Right kidney (tissue), 9 donors: ENCODE measurements around the gene MYO6.
"Not testable (repeated sequence)": the region's sequence is repeated elsewhere in the genome, so short reads cannot be mapped to it uniquely, and the experiment has no call there.

Source experiments
- DNase-seq: peaks from one replicate; pipeline ENCODE4 v3.0.0-alpha.2; 2016
- long read RNA-seq, 8 donors: transcript quantifications; one replicate each; lab custom pipeline, GENCODE V29; 2026

The MYO6 gene
- long read RNA-seq, donor 1, partial matches to known transcripts, result 28 of 28 reads
- long read RNA-seq, donor 1, other reads (novel, unspliced or antisense), result 0 of 28 reads
- long read RNA-seq, donor 2, partial matches to known transcripts, result 15 of 15 reads
- long read RNA-seq, donor 2, other reads (novel, unspliced or antisense), result 0 of 15 reads
- long read RNA-seq, donor 3, partial matches to known transcripts, result 19 of 19 reads
- long read RNA-seq, donor 3, other reads (novel, unspliced or antisense), result 0 of 19 reads
- long read RNA-seq, donor 4, partial matches to known transcripts, result 5 of 5 reads
- long read RNA-seq, donor 4, other reads (novel, unspliced or antisense), result 0 of 5 reads
- long read RNA-seq, donor 5, partial matches to known transcripts, result 52 of 52 reads
- long read RNA-seq, donor 5, other reads (novel, unspliced or antisense), result 0 of 52 reads
- long read RNA-seq, donor 6, partial matches to known transcripts, result 12 of 12 reads
- long read RNA-seq, donor 6, other reads (novel, unspliced or antisense), result 0 of 12 reads
- long read RNA-seq, donor 7, partial matches to known transcripts, result 72 of 72 reads
- long read RNA-seq, donor 7, other reads (novel, unspliced or antisense), result 0 of 72 reads
- long read RNA-seq, donor 8, partial matches to known transcripts, result 53 of 53 reads
- long read RNA-seq, donor 8, other reads (novel, unspliced or antisense), result 0 of 53 reads

GRCh38 chr6:75748743-75749538, at the start of gene MYO6:
Gene MYO6 (plus strand): TSS chr6:75749239. CDS start chr6:75817548, 68,309 bp downstream.
- peak; percentile 91 for DNase-seq

GRCh38 chr6:75708334-75708733, 40.7 kb upstream of the MYO6 start:
- not testable (repeated sequence) for DNase-seq

GRCh38 chr6:75711173-75711572, 37.9 kb upstream of the MYO6 start:
- no peak for DNase-seq

GRCh38 chr6:75719133-75719532, 29.9 kb upstream of the MYO6 start:
- DNase-seq, result no peak

GRCh38 chr6:75723382-75723781, 25.7 kb upstream of the MYO6 start:
- no peak for DNase-seq

- no peak for DNase-seq
Measured at GRCh38 chr6:75727206-75727605, 21.8 kb upstream of the MYO6 start.

- not testable (repeated sequence) for DNase-seq
Measured at GRCh38 chr6:75731029-75731428, 18.0 kb upstream of the MYO6 start.

GRCh38 chr6:75735491-75736186, 13.4 kb upstream of the MYO6 start:
- no peak for DNase-seq

- no peak for DNase-seq
Measured at GRCh38 chr6:75743971-75744370, 5.1 kb upstream of the MYO6 start.

- DNase-seq, result no peak
Measured at GRCh38 chr6:75745404-75745803, 3.6 kb upstream of the MYO6 start.

GRCh38 chr6:75746221-75746620, 2.8 kb upstream of the MYO6 start:
- no peak for DNase-seq

GRCh38 chr6:75747152-75747992, 1.7 kb upstream of the MYO6 start:
- DNase-seq, result no peak

GRCh38 chr6:75748003-75748742, 866 bp upstream of the MYO6 start:
- DNase-seq, result no peak

- no peak for DNase-seq
Measured at GRCh38 chr6:75751443-75751842, 2.4 kb downstream of the MYO6 start.

- no peak for DNase-seq
Measured at GRCh38 chr6:75752365-75752764, 3.3 kb downstream of the MYO6 start.

- DNase-seq, result no peak
Measured at GRCh38 chr6:75755704-75756103, 6.7 kb downstream of the MYO6 start.

GRCh38 chr6:75757295-75757694, 8.3 kb downstream of the MYO6 start:
- DNase-seq, result no peak

- no peak for DNase-seq
Measured at GRCh38 chr6:75758061-75758460, 9.0 kb downstream of the MYO6 start.

GRCh38 chr6:75759207-75759606, 10.2 kb downstream of the MYO6 start:
- no peak for DNase-seq

GRCh38 chr6:75760320-75760719, 11.3 kb downstream of the MYO6 start:
- no peak for DNase-seq

- DNase-seq, result no peak
Measured at GRCh38 chr6:75761489-75761888, 12.4 kb downstream of the MYO6 start.
